ENCODE results near the gene RABGEF1.

The RABGEF1 gene

DNA sequence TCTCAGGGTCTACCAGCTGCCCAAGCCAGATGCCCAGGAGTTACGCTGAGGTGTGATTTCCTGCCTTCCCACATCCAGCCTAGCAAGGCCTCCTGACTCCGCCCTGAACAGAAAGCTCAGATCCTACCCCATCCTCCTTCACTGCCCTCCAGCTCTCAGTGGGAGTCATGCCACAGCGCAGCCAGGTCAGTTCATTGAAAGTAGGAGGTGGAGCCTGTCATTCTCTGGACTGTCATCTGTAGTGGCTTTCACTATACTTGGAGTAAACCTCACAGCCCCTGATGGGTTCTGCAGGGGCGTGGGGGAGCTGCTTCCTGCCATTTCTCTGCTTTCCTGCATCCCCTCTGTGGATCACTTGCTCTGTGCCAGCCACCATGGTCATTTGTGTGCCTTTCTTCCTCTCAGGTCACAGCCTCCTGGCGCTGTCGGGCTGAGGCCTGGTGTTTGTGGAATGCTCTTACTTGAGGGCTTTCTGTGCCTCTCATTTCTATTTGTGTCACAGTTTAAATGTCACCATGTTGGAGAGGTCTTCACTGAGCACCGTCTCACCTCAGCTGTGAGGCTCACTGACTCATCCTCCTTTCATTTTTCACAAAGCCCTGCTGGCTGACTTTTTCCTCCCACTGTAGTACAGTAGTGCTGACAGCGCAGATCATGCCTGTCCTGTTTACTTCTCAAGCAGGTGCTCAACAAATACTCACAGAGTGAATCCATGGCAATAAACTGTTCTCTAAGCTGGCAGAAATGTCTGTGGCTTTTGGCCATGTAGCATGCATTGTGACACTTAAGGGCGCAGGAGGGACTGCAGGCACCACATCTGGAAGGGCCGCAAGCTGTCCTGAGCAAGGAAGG lies 119.5 kb downstream of the RABGEF1 start:
- no peak for DNase-seq
- no peak for TF ChIP-seq POLR2A (IDR thresholded peaks at IDR 0.05; ENCODE audit: low read length)
- TF ChIP-seq GATA1 (IDR thresholded peaks at IDR 0.05; ENCODE audit: low read depth, low read length): no peak

- no peak for DNase-seq
- TF ChIP-seq GATA1 (IDR thresholded peaks at IDR 0.05; ENCODE audit: low read depth, low read length): no peak
- TF ChIP-seq POLR2A (IDR thresholded peaks at IDR 0.05; ENCODE audit: low read length): no peak
These were observed 120.2 kb downstream of the RABGEF1 start for GRCh38 chr7:66860767-66861166.
